Neuron (in vitro differentiated cells): ENCODE measurements around the gene ALDH3A2.
A peak's percentile ranks its signal among the peaks of the same experiment; 100 is the strongest.

Experiments used
- H2AFZ ChIP-seq: one replicate; pipeline ENCODE4 v1.6.1; 2013; ENCODE audit warnings: low read depth, mild to moderate bottlenecking, inconsistent platforms, low read length, moderate library complexity
- H3K27me3 ChIP-seq: one replicate; pipeline ENCODE4 v1.6.1; 2013; ENCODE audit warnings: low read length; ENCODE audit not compliant: insufficient read depth
- H3K36me3 ChIP-seq: one replicate; pipeline ENCODE4 v1.6.1; 2013; ENCODE audit warnings: low read length; ENCODE audit not compliant: insufficient read depth
- H3K4me1 ChIP-seq: one replicate; pipeline ENCODE4 v1.6.1; 2013; ENCODE audit warnings: low read length; ENCODE audit not compliant: insufficient read depth
- H3K4me3 ChIP-seq: 2 replicates; pipeline ENCODE4 v1.5.1; 2013; ENCODE audit warnings: mild to moderate bottlenecking, low read length, moderate library complexity
- H3K9me3 ChIP-seq: one replicate; pipeline ENCODE4 v1.6.1; 2013; ENCODE audit warnings: low read length

Gene ALDH3A2

DNA sequence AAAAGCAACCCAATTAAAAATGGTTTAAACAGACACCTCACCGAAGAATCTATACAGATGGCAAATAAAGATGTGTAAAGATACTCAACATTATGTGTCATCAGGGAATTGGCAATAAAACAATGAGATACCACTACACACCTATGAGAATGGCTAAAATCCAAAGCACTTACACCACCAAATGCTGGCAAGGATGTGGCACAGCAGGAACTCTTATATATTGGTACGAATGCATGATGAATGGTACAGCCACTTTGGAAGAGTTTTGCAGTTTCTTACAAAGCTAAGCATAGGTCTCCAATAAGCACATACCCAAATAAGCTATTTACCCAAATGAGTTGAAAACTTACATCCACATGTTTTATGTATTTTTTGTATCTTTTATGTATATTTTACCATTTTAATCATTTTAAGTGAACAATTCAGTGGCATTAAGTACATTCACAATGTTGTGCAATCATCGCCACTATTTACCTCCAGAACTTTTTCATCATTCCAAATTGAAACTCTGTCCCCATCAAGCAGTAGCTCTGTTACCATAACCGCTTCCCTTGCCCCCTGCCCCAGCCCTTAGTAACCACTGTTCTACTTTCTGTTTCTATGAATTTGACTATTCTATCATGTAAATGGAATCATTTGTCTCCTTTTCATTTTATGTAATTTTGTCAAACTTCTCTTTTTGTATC is 6.7 kb upstream of the ALDH3A2 start:
- Histone ChIP-seq H3K4me1 (peaks cover 1% of the 10 kb centered on the region), H3K36me3 (no peaks in the 10 kb centered on the region), H3K4me3 (no peak overlapping the region), H3K9me3 (no peaks in the 10 kb centered on the region), H2AFZ (no peak overlapping the region), H3K27me3 (peaks cover 2% of the 10 kb centered on the region)

DNA sequence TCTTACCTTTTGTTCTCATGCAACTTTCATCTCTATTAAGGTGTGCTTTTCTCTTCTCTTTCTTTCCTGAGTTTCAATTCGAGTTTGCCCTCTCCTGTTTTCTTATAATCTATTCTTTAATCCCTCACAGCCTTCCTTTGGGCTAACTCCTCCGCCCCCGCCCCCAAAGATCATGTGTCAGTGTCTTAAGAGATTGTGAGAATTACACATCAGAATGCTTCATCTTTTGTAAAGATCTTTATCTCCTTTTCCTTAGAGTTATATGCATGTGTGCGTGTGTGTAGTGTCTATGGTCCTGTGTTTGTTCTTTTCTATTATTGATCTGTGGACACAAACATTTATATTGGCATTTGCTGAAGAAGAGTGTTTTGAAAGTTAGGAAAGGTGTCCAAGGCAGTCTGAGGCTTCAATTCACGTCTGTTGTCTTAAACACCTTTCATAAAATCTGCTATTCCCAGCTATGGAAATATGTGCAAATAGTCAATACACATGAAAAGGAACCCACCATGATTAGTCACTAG is 6.1 kb upstream of the ALDH3A2 start:
- H3K36me3 ChIP-seq, result no peaks in the 10 kb centered on the region
- H2AFZ ChIP-seq, result no peak overlapping the region
- peaks cover 7% of the 10 kb centered on the region for H3K4me1 ChIP-seq
- no peak overlapping the region for H3K4me3 ChIP-seq
- H3K27me3 ChIP-seq, result peaks cover 2% of the 10 kb centered on the region
- H3K9me3 ChIP-seq, result no peaks in the 10 kb centered on the region

DNA sequence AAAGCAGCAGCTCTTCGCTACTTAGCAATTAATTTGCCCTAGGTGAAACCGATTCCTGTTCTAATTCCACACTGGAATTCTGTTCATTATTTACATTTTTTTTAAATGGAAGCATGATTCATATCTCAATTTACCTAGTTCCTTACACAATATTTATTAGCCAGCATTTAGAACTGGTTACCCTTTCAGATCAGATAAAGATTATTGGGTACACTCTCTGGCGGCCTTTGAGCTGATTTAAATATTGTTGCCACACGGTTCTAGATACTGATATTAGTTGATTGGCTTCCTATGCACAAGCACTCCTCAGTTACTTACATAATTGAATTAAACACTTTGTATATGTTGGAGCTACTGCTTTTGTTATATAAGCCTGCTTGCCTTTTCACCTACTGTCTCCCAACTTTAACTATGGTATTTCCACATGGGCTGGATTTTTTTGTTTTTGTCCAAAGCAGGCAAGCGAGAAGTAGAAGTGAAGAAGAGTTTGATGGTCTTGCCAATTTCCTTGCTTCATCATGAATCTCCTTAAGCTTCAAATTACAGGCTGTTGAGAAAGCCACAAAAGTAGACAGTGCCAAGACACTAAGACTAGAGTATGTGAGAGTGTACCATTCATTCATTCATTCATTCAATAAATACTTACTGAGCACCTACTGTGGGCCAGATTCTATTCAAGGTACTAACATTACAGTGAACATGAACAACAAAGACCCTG is 3.9 kb upstream of the ALDH3A2 start:
- Histone ChIP-seq H2AFZ (no peak overlapping the region), H3K9me3 (no peaks in the 10 kb centered on the region), H3K36me3 (no peaks in the 10 kb centered on the region), H3K4me3 (no peak overlapping the region), H3K4me1 (peaks cover 16% of the 10 kb centered on the region), H3K27me3 (peaks cover 2% of the 10 kb centered on the region)

DNA sequence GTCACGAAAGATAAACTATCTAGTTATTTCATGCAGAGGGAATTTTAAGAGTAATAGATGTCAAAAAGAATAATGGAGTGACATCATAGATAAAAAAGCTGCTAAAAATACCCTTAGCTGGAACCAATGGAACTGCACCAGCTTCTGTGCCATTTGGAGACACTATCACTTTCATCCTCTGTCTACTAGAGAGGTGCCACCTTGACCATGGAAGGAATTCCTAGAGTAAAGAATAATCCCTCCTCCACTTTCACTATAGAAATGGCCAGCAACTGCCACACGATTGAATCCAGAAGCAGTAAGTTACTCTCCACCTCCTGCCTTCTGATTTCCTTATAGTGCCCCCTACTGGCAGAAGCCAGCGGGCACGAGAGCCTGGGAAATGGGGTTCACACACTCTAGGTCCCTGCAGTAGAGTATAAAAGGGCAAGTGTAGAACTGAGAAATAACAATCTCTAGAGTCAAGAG is 2.8 kb upstream of the ALDH3A2 start:
- H2AFZ ChIP-seq, result no peak overlapping the region
- H3K9me3 ChIP-seq, result no peaks in the 10 kb centered on the region
- H3K27me3 ChIP-seq, result peaks cover 2% of the 10 kb centered on the region
- no peak overlapping the region for H3K4me3 ChIP-seq
- H3K36me3 ChIP-seq, result no peaks in the 10 kb centered on the region
- H3K4me1 ChIP-seq, result peaks cover 18% of the 10 kb centered on the region

DNA sequence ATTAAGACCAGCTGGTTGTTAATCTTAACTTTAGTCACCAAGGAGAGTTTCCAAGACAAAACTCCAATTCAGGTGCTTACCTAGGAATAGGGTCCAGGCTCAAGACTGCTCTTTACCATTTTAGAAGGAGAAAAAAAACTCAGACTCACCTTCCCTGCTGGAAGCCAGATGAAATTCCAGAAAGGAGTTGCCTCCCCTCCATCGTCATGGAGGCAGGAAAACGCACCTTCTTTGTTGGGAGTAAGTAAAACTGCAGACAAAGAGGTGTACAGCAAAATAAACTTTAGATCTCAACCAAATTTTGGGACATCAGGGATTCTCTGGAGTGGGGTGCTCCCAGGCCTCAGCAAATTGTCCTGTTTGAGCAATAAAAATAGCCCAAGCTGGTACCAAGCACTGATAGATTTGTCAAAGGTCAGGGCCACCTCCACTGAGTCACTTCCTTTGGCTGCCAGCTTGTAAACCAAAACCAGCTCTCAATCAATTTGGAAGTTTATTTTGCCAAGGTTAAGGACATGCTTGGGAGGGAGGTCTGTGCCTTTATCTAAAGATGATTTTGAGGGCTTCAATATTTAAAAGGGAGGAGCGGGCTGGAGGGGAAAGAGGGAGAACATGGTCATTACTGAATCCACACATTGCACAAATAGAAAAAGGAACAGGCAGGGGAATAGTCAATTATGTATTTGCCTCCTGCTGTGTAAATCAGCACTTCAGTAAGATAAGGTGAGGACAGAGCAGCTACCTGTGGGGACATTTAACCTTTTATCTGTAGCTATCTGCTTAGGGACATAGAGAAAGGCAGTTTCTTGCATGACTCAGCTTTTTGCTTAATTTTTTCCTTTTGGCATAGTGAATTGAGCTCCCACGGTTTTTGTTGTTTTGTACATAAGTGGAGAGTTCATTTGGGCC is 1.5 kb upstream of the ALDH3A2 start:
- Histone ChIP-seq H3K4me1 (peaks cover 18% of the 10 kb centered on the region), H3K4me3 (peak overlapping the region; percentile 91), H3K36me3 (no peaks in the 10 kb centered on the region), H3K9me3 (peaks cover 2% of the 10 kb centered on the region), H3K27me3 (no peaks in the 10 kb centered on the region), H2AFZ (peak overlapping the region; percentile 95)

DNA sequence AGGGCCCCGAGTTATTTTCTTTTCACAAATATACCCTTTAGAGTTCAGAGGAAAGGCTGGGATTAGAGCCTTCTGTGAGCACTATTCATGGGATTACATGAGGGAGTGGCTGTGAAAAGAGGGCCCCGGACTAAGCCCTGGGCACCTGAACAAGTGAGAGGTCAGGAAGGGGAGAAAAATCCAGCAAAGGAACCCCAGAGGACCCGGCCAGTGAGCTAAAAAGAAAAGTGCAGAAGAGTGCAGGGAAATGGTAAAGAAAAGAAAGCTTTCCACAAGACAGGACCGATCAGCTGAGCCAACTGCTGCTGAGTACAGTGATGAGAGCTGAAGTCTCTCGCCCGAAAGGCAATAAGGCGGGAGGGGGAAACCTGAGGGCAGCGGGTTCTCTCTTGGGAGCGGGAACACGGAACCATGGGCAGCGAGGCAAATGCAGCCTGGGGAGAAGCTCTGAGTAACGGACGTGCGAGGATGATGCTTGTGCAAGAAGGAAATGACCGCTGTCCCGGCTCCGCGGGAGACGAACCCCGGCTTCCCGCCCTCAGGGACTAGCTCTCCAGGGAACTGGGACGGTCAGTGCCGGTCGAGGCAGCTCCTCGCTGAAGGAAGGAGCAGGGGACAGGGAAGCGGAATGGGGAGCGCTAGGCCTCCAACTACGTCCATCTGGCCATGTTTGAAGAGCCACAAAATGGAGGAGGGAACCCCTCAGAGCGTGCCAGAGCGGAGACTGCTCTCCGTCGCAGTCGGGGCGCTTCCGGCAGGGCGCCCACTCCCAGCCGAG is 665 bp upstream of the ALDH3A2 start:
- Histone ChIP-seq H3K9me3 (peaks cover 2% of the 10 kb centered on the region), H2AFZ (peak overlapping the region; percentile 95), H3K4me1 (peaks cover 18% of the 10 kb centered on the region), H3K27me3 (no peaks in the 10 kb centered on the region), H3K36me3 (peaks cover 2% of the 10 kb centered on the region), H3K4me3 (peak overlapping the region; percentile 91)

DNA sequence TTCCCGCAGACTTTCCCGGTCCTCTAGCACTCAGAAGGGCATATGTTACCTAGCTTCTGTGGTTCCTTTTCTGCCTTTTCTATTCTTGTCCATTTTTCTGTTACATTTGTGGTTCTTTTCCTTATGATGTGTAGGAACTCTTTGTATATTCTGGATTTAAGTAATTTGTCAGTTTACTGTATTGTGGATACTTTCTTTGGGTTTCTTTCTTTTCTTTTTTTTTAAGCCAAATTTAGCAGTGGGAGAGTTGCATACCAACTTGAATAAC is 657 bp downstream of the ALDH3A2 start:
- Histone ChIP-seq H3K9me3 (peaks cover 6% of the 10 kb centered on the region), H2AFZ (peak overlapping the region; percentile 95), H3K27me3 (no peaks in the 10 kb centered on the region), H3K36me3 (peaks cover 4% of the 10 kb centered on the region), H3K4me3 (peak overlapping the region; percentile 91), H3K4me1 (peaks cover 18% of the 10 kb centered on the region)

DNA sequence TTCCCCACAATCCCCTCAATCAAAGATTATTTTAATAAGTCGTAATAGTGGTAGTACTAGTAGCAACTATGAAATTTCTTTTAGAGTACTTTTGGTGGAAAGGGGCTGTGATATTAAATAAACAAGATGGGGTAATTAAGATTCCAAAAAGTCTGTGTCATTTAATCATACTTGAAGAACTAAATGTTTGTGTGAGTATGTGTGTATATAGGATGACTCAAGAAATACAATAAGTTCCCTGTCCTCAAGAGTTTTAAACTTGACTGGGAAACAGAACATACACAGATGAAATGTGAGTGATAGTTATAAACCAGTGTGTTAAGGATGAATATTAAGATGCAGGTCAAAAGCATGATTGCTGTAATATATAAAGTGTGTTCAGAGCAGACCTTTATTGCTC is 2.3 kb downstream of the ALDH3A2 start:
- H3K4me1 ChIP-seq, result peaks cover 18% of the 10 kb centered on the region
- no peak overlapping the region for H3K4me3 ChIP-seq
- no peak overlapping the region for H2AFZ ChIP-seq

DNA sequence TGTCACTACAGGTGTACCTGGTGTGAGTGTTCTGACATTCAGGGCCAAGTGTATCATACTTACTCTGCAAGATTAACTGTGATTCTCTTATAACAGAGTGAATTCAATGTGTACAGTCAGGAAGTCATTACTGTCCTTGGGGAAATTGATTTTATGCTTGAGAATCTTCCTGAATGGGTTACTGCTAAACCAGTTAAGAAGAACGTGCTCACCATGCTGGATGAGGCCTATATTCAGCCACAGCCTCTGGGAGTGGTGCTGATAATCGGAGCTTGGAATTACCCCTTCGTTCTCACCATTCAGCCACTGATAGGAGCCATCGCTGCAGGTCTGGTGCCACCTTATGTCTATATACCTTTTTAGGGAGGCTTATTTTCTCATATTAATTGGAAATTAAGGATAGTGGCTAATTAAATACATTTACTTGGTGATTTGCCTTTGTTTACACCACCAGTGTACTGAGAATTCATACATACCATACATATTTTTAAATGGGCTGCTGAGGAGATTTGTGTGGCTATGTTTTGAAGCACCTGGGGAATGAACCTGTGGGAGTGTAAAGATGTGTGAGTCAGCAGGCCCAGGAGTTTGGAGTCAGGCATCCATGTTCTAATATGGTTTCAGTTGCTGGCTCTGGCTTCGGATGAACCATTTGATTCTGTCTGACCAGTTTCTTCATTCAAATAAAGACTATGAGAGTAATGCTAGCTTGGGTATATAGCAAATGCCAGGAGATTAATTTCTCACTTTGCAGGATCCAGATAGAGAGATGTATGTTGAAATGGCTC is 3.1 kb downstream of the ALDH3A2 start:
- H3K4me3 ChIP-seq, result no peak overlapping the region

More for the DNA sequence above, 2.3 kb downstream of the ALDH3A2 start:
- H3K9me3 ChIP-seq, result peaks cover 19% of the 10 kb centered on the region
- H3K36me3 ChIP-seq, result peaks cover 18% of the 10 kb centered on the region
- no peaks in the 10 kb centered on the region for H3K27me3 ChIP-seq

DNA sequence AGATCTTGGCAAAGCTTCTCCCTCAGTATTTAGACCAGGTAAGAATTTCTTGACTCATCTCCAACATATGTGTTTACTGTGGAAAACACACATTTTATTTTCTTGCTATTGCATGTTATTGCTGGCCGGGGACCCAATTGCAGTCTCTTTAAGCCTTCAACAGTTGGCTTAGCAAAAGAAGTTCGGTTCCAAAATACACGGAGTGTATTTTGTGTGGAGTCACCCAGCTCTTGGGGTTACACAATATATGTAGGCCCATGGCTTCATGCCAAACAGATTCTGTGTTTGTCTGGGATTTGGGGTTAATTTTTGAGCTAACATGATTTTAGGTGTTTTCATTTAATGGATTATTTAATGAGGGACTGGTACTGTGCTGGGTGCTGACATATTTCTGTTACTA is 4.0 kb downstream of the ALDH3A2 start:
- no peak overlapping the region for H2AFZ ChIP-seq
- H3K9me3 ChIP-seq, result peaks cover 22% of the 10 kb centered on the region
- H3K4me3 ChIP-seq, result no peak overlapping the region
- H3K4me1 ChIP-seq, result peaks cover 9% of the 10 kb centered on the region
- peaks cover 25% of the 10 kb centered on the region for H3K36me3 ChIP-seq
- H3K27me3 ChIP-seq, result no peaks in the 10 kb centered on the region

More for the DNA sequence above, 3.1 kb downstream of the ALDH3A2 start:
- Histone ChIP-seq H3K4me1 (peaks cover 18% of the 10 kb centered on the region), H3K27me3 (no peaks in the 10 kb centered on the region), H2AFZ (no peak overlapping the region), H3K9me3 (peaks cover 22% of the 10 kb centered on the region), H3K36me3 (peaks cover 25% of the 10 kb centered on the region)

DNA sequence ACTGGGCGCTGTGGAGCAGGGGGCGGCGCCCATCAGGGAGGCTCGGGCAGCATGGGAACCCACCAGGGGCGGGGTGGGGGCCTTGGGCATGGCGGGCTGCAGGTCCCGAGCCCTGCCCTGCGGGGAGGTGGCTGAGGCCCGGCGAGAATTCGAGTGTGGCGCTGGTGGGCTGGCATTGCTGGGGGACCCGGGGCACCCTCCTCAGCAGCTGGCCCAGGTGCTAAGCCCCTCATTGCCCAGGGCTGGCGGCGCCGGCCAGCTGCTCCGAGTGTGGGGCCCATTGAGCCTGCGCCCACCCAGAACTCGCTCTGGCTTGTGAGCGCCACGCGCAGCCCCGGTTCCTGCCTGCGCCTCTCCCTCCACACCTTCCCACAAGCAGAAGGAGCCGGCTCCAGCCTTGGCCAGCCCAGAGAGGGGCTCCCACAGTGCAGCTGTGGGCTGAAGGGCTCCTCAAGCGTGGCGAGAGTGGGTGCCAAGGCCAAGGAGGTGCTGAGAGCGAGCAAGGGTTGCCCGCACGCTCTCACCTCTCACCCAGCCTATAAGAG is 5.9 kb downstream of the ALDH3A2 start:
- H3K4me1 ChIP-seq, result peaks cover 4% of the 10 kb centered on the region
- peaks cover 25% of the 10 kb centered on the region for H3K36me3 ChIP-seq

More for the DNA sequence above, 5.9 kb downstream of the ALDH3A2 start:
- Histone ChIP-seq H2AFZ (no peak overlapping the region), H3K27me3 (no peaks in the 10 kb centered on the region), H3K4me3 (no peak overlapping the region), H3K9me3 (peaks cover 22% of the 10 kb centered on the region)
